ENCODE data around the gene SSB.

The SSB gene

GRCh38 chr2:169822036-169822435 lies 23.4 kb downstream of the SSB start:
- Mint-ChIP-seq H3K36me3 (ENCODE audit: low read depth) (peaks cover 37% of the 10 kb centered on the region), H3K4me1 (peaks cover 45% of the 10 kb centered on the region), H3K4me3 (peak overlapping the region in 1 of 3 experiments; percentile 38), H3K9me3 (peaks cover 1% of the 10 kb centered on the region), H3K27ac (no peak overlapping the region), H3K27me3 (ENCODE audit: low read depth) (peaks cover 5% of the 10 kb centered on the region)
- TF ChIP-seq, protein P1, sequence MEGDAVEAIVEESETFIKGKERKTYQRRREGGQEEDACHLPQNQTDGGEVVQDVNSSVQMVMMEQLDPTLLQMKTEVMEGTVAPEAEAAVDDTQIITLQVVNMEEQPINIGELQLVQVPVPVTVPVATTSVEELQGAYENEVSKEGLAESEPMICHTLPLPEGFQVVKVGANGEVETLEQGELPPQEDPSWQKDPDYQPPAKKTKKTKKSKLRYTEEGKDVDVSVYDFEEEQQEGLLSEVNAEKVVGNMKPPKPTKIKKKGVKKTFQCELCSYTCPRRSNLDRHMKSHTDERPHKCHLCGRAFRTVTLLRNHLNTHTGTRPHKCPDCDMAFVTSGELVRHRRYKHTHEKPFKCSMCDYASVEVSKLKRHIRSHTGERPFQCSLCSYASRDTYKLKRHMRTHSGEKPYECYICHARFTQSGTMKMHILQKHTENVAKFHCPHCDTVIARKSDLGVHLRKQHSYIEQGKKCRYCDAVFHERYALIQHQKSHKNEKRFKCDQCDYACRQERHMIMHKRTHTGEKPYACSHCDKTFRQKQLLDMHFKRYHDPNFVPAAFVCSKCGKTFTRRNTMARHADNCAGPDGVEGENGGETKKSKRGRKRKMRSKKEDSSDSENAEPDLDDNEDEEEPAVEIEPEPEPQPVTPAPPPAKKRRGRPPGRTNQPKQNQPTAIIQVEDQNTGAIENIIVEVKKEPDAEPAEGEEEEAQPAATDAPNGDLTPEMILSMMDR (IDR thresholded peaks at IDR 0.05; ENCODE audit: unreplicated experiment in 3 of 3), result no peak

DNA sequence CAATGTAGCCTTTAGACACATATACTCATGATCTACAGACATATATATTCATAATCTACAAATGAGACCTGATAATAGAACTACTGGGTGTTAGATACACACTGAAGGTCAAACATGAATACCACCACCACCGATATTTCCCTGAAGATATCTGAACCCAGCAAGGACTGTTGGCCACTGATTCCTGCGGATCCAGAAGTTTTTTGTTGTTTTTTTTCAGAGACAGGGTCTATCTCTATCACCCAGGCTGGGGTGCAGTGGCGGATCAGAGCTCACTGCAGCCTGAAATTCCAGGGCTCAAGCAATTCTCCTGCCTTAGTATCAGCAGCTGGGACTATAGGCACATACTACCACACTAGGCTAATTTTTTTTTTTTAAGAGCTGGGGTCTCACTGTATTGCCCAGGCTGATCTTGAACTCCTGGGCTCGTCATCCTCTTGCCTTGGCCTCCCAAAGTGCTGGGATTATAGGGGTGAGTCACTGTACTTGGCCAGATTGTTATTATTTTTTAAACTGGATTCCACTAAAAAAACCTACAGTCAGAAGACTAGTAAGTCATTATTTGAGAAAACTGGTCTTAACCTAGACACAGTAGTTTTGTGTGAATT lies 24.2 kb downstream of the SSB start:
- Mint-ChIP-seq H3K27ac (peak overlapping the region; percentile 49 to 87 (median 66)), H3K9me3 (no peaks in the 10 kb centered on the region), H3K4me3 (peak overlapping the region; percentile 76 to 84 (median 81)), H3K27me3 (ENCODE audit: low read depth) (peaks cover 5% of the 10 kb centered on the region), H3K4me1 (peaks cover 45% of the 10 kb centered on the region), H3K36me3 (ENCODE audit: low read depth) (peaks cover 29% of the 10 kb centered on the region)
- TF ChIP-seq, protein P1 (IDR thresholded peaks at IDR 0.05; ENCODE audit: unreplicated experiment in 3 of 3), result no peak

- Mint-ChIP-seq H3K4me1 (peaks cover 54% of the 10 kb centered on the region), H3K4me3 (peak overlapping the region; percentile 90 to 92 (median 90)), H3K27me3 (ENCODE audit: low read depth) (peaks cover 5% of the 10 kb centered on the region), H3K36me3 (ENCODE audit: low read depth) (peaks cover 24% of the 10 kb centered on the region), H3K9me3 (no peaks in the 10 kb centered on the region), H3K27ac (peak overlapping the region; percentile 82 to 89 (median 87))
- TF ChIP-seq, protein P1 (IDR thresholded peaks at IDR 0.05; ENCODE audit: unreplicated experiment in 3 of 3), result no peak
These were observed 25.3 kb downstream of the SSB start for GRCh38 chr2:169823996-169824372.

DNA sequence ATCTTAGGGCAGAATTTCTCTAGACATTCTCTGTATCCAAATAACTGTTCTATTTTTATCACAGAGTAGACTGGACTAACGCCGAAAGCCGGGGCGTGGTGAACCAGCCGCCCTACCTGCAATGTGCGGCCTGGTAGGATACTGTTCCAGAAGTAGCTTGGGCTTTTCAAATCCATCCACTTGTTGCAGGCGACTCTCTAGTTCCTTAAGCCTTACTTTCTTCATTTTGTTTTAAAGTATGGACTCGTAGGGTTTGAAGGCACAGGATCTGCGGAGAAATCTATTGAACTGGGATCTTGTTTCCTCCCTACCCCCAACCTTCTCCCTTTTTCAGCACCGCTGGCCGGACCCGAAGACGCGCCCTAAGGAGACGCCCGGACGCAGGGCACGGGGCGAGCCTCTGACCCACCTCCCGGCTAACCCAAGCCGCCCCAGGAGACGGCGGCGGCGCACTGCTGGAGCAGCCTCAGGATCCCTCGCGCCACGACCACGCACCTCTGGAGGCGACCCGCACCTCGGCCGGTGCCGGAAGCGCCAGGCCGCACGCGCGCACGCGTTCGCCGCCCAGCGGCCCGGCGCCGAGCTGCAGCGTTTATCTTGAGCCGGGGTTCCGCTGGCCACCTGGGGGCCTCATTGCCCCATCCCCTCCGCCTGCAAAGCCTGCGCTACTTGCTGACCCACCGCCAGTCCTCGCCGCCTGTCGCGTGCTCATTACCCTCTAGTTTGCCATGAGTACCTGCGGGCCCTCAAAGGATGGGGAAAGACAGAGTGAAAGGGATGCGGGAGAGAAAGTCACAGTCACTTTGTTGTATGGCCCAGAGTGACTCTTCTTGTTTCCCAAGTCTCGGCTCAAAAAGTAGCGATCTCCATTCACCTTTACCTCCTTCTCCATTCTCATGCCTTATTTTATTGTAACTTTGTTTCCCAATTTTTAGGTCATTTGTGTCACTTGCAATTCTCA lies 26.0 kb downstream of the SSB start, which contains the start of gene METTL5:
Gene METTL5 (minus strand): TSS at position 533 of the 961 bp plus-strand sequence. CDS start 308 bp downstream, at position 225.
- Mint-ChIP-seq H3K4me3 (peak within 1 kb of the TSS; percentile 90 to 94 (median 92)), H3K27ac (peak within 1 kb of the TSS; percentile 87 to 90 (median 89)), H3K9me3 (no peaks in the 10 kb centered on the region), H3K27me3 (ENCODE audit: low read depth) (peaks cover 5% of the 10 kb centered on the region), H3K36me3 (ENCODE audit: low read depth) (peaks cover 22% of the 10 kb centered on the region), H3K4me1 (peaks cover 52% of the 10 kb centered on the region)
- TF ChIP-seq, protein P1 (IDR thresholded peaks at IDR 0.05; ENCODE audit: unreplicated experiment in 3 of 3), result peak; percentile 98 to 99 (median 99)

- peaks cover 19% of the 10 kb centered on the region for H3K36me3 Mint-ChIP-seq (ENCODE audit: low read depth)
- H3K9me3 Mint-ChIP-seq, result no peaks in the 10 kb centered on the region
- H3K27ac Mint-ChIP-seq, result peak within 1 kb of the TSS; percentile 78 to 94 (median 93)
- peaks cover 49% of the 10 kb centered on the region for H3K4me1 Mint-ChIP-seq
- peak within 1 kb of the TSS; percentile 92 to 98 (median 97) for H3K4me3 Mint-ChIP-seq
- peaks cover 5% of the 10 kb centered on the region for H3K27me3 Mint-ChIP-seq (ENCODE audit: low read depth)
- TF ChIP-seq, protein P1 (IDR thresholded peaks at IDR 0.05; ENCODE audit: unreplicated experiment in 3 of 3), result no peak
These were observed 28.8 kb downstream of the SSB start, which contains the start of gene UBR3 for GRCh38 chr2:169827272-169828140. UBR3 (plus strand) TSS chr2:169827454; CDS start chr2:169827508, 54 bp downstream.

Data from nephron (organoid).